ENCODE measurements around the gene TBC1D20. TPM values are rescaled to one million over a fixed set of nuclear protein-coding genes. Genes with fewer than 3 reads are reported as not detected.
A peak's percentile ranks its signal among the peaks of the same experiment; 100 is the strongest.

Gene TBC1D20
- total RNA-seq, 1 experiment from 2014 or later, result 32.8 TPM

- no peak for TF ChIP-seq EZH2 (IDR thresholded peaks at IDR 0.05; ENCODE audit: low read depth)
- no peak for TF ChIP-seq CTCF (conservative IDR thresholded peaks at IDR 0.05)
- Histone ChIP-seq H3K79me2 (ENCODE audit: low read depth) (peaks cover 18% of the 10 kb centered on the region), H3K9me2 (ENCODE audit: insufficient read depth) (no peaks in the 10 kb centered on the region), H3K4me3 (no peak overlapping the region), H3K9me3 (ENCODE audit: insufficient read depth, low read depth) (peaks cover 7% of the 10 kb centered on the region; the same call in 1 of the 2 replicates), H3K4me1 (replicated peaks; ENCODE audit: insufficient read depth) (peaks cover 28% of the 10 kb centered on the region), H3K27me3 (ENCODE audit: insufficient read depth, low read depth) (no peaks in the 10 kb centered on the region), H4K20me1 (ENCODE audit: insufficient read depth) (peaks cover 32% of the 10 kb centered on the region), H3F3A (ENCODE audit: insufficient read depth, low read depth) (peaks cover 91% of the 10 kb centered on the region), H2AFZ (no peak overlapping the region), H3K4me2 (no peak overlapping the region), H3K27ac (peak overlapping the region; percentile 96; the same call in 1 of the 2 replicates), H3K36me3 (ENCODE audit: low read depth) (peaks cover 36% of the 10 kb centered on the region)
- POLR2A ChIA-PET (ENCODE audit: unreplicated experiment), result interaction anchor here (0.6 kb wide), 1 partner anchor 16 kb away, joined by 3 read pairs; no protein-coding TSS in a partner anchor
- BruUV-seq (replicated peaks), result no TSS peak
- CTCF ChIA-PET, result no interaction called here
- intact Hi-C loops (cut with micrococcal nuclease; ENCODE audit: unreplicated experiment), result no loop called here
- DNase-seq, result no peak
These were observed 63.1 kb downstream of the TBC1D20 start for GRCh38 chr20:399182-399707.

GRCh38 chr20:397432-398237 is 64.7 kb downstream of the TBC1D20 start:
- H3F3A ChIP-seq (ENCODE audit: insufficient read depth, low read depth), result peaks cover 95% of the 10 kb centered on the region
- ChIA-PET CTCF (interaction anchor here (0.7 kb wide), 1 partner anchor 31 kb away, joined by 9 read pairs; no protein-coding TSS in a partner anchor), POLR2A (ENCODE audit: unreplicated experiment) (interaction anchor here (0.6 kb wide), 1 partner anchor 532 kb away, joined by 4 read pairs; no protein-coding TSS in a partner anchor)
- peak overlapping the region; percentile 27; the same call in 1 of the 2 replicates for H3K27ac ChIP-seq
- H3K9me2 ChIP-seq (ENCODE audit: insufficient read depth), result no peaks in the 10 kb centered on the region
- no peaks in the 10 kb centered on the region for H3K27me3 ChIP-seq (ENCODE audit: insufficient read depth, low read depth)
- peaks cover 27% of the 10 kb centered on the region for H3K79me2 ChIP-seq (ENCODE audit: low read depth)
- H3K4me3 ChIP-seq, result no peak overlapping the region
- BruUV-seq (replicated peaks), result no TSS peak
- H2AFZ ChIP-seq, result no peak overlapping the region
- no peak overlapping the region for H3K4me2 ChIP-seq
- no peak for TF ChIP-seq CTCF (conservative IDR thresholded peaks at IDR 0.05)
- TF ChIP-seq EZH2 (IDR thresholded peaks at IDR 0.05; ENCODE audit: low read depth), result no peak
- no peaks in the 10 kb centered on the region for H3K9me3 ChIP-seq (ENCODE audit: insufficient read depth, low read depth)
- H3K4me1 ChIP-seq (replicated peaks; ENCODE audit: insufficient read depth), result peaks cover 27% of the 10 kb centered on the region
- peaks cover 51% of the 10 kb centered on the region for H3K36me3 ChIP-seq (ENCODE audit: low read depth)
- intact Hi-C loops (cut with micrococcal nuclease; ENCODE audit: unreplicated experiment), result no loop called here
- DNase-seq, result no peak
- peaks cover 48% of the 10 kb centered on the region for H4K20me1 ChIP-seq (ENCODE audit: insufficient read depth)

- POLR2A ChIA-PET (ENCODE audit: unreplicated experiment), result interaction anchor here (0.6 kb wide), 1 partner anchor 533 kb away, joined by 4 read pairs; no protein-coding TSS in a partner anchor
- H3K27ac ChIP-seq, result peak overlapping the region; percentile 7; the same call in 1 of the 2 replicates
- CTCF ChIA-PET, result no interaction called here
- intact Hi-C loops (cut with micrococcal nuclease; ENCODE audit: unreplicated experiment), result no loop called here
- H3K9me2 ChIP-seq (ENCODE audit: insufficient read depth), result no peaks in the 10 kb centered on the region
- no peaks in the 10 kb centered on the region for H3K9me3 ChIP-seq (ENCODE audit: insufficient read depth, low read depth)
- H2AFZ ChIP-seq, result no peak overlapping the region
- H3F3A ChIP-seq (ENCODE audit: insufficient read depth, low read depth), result peaks cover 96% of the 10 kb centered on the region
- peaks cover 19% of the 10 kb centered on the region for H3K4me1 ChIP-seq (replicated peaks; ENCODE audit: insufficient read depth)
- DNase-seq, result no peak
- peaks cover 33% of the 10 kb centered on the region for H3K79me2 ChIP-seq (ENCODE audit: low read depth)
- H3K36me3 ChIP-seq (ENCODE audit: low read depth), result peaks cover 59% of the 10 kb centered on the region
- peaks cover 56% of the 10 kb centered on the region for H4K20me1 ChIP-seq (ENCODE audit: insufficient read depth)
- TF ChIP-seq CTCF (conservative IDR thresholded peaks at IDR 0.05) (no peak), EZH2 (IDR thresholded peaks at IDR 0.05; ENCODE audit: low read depth) (no peak)
- no peak overlapping the region for H3K4me3 ChIP-seq
- H3K4me2 ChIP-seq, result no peak overlapping the region
- no TSS peak for BruUV-seq (replicated peaks)
- H3K27me3 ChIP-seq (ENCODE audit: insufficient read depth, low read depth), result no peaks in the 10 kb centered on the region
These were observed 65.5 kb downstream of the TBC1D20 start for GRCh38 chr20:396619-397431.
